Fibroblast of the aortic adventitia (primary cell): ENCODE results near the gene CIZ1. TPM values are rescaled to one million over a fixed set of nuclear protein-coding genes. Genes with fewer than 3 reads are reported as not detected.
A peak's percentile ranks its signal among the peaks of the same experiment; 100 is the strongest.

Experiments
- DNase-seq: peaks from one replicate; pipeline ENCODE4 v3.0.0-alpha.2; 2010; ENCODE audit warnings: low read depth
- H3K4me3 ChIP-seq: 2 replicates; pipeline ENCODE4 v1.5.1; 2011; ENCODE audit warnings: low read depth, mild to moderate bottlenecking, control low read depth, low read length, moderate library complexity
- total RNA-seq: library from RNA; depleted of rRNA; stranded (reverse); fragments of >200 nt; gene quantifications from 2 replicates; pipeline ENCODE4 v1.2.3, GENCODE V29; 2012; ENCODE audit warnings: low replicate concordance
- TF ChIP-seq, protein P1 (sequence below): IDR thresholded peaks from 2 replicates; pipeline ENCODE4 v1.5.1; 2011; ENCODE audit warnings: mild to moderate bottlenecking, low read length, control low read depth, inconsistent platforms; ENCODE audit not compliant: insufficient read depth

Gene CIZ1
- total RNA-seq, 1 donor = 47.8 TPM

DNA sequence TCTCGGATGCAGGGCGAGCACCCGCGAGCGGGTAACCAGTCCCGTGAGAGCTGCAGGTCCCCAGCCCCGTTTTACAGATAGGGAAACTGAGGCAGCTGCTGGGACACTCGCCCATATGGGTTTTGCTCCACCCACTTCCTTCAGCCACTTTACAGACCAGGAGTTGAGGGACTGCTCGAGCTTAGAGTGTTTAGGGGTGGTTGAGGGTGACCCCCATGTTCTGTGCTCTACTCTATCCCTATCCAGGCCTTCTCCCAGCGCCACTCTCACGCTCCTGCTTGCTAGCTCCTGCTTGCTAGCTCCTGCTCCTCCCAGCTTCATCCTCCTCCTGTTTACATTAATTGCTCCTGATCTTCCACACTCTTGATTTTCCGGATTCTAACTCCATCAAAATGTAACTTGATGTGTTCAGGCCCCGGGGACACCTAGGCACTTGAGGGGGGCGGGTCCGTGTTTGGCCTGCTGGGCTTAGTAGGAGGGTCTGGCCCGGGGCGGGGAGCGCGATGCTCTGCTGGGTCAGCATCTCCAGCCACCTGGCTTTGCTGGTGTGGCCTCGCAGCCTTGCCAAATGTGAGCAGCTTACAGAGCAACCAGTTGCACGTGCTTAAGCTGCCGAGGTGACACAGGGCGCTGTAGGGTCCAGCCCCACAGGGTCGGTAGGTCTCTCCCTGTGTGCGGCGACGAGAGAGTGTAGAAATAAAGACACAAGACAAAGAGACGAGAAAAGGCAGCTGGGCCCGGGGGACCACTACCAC, 62.4 kb downstream of the CIZ1 start:
- peak overlapping the region; percentile 94 for H3K4me3 ChIP-seq
- DNase-seq = no peak
- TF ChIP-seq, protein P1, sequence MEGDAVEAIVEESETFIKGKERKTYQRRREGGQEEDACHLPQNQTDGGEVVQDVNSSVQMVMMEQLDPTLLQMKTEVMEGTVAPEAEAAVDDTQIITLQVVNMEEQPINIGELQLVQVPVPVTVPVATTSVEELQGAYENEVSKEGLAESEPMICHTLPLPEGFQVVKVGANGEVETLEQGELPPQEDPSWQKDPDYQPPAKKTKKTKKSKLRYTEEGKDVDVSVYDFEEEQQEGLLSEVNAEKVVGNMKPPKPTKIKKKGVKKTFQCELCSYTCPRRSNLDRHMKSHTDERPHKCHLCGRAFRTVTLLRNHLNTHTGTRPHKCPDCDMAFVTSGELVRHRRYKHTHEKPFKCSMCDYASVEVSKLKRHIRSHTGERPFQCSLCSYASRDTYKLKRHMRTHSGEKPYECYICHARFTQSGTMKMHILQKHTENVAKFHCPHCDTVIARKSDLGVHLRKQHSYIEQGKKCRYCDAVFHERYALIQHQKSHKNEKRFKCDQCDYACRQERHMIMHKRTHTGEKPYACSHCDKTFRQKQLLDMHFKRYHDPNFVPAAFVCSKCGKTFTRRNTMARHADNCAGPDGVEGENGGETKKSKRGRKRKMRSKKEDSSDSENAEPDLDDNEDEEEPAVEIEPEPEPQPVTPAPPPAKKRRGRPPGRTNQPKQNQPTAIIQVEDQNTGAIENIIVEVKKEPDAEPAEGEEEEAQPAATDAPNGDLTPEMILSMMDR = no peak

DNA sequence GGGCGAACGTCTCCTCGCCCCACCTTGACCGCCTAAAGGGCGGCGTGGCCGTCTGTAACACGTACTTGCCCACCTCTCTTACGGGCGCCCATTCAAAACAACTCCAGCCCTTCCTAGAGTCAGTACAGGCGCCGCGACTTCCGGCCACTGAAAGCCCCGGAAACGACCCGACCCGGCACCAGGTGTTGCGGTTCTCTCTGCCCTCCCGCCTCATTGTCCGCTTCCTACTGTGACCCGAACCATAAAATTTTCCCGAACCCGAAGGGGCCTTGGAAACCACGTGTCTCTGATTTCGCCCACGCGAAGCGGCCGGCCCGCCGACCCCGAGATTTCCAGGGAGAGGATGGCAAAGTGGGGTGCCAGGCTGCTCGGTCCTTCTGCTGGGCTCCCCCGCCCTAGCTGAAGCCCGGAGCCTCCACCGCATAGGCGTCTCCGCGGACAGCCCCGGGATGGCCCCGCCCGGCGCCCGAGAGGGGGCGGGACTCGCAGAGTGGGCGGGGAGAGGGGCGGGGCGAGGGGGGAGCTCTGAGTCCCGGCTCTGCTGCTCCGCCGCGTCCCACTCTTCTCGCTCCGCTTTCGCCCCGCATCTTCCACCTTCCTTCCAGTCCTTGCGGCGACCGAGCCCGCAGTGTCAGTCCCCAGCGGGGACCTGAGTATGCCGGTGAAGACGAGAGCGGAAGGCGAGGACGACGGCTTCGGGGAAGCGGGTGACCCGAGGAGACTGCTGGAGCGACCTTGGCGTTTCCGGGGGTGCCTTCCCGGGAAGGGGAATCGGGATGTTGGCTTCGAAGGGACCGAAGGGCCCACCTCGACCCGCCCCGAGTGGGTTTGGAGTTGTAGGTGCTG, 63.2 kb downstream of the CIZ1 start:
- DNase-seq = peak; percentile 92
- peak overlapping the region; percentile 94 for H3K4me3 ChIP-seq
- TF ChIP-seq, protein P1 = no peak

DNA sequence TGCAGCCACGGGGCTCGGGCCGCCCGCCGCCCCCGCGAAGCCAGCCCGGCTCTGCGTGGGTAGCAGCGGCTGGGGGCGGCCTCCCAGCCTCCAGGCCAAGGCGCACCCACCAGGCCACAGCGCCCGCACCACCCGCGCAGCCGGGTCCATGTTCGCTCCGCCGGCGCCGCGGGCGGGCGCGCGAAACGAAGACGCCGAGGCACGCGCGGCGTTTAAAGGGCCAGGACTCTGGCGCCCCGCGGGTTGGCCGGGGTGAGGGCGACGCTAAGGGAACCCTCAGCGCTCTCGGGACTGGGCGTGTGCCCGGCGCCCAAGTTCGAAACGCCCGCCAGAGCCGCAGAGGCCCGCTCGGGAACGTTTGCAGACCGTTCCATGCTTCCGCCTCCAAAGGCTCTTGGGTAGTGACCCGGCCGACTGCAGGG, 63.8 kb downstream of the CIZ1 start, which contains the start of gene PTGES2:
PTGES2 (minus strand) TSS at position 162 of the 422 bp plus-strand sequence; CDS start at position 150, 12 bp downstream.
- peak; percentile 83 for DNase-seq
- TF ChIP-seq, protein P1 = no peak

DNA sequence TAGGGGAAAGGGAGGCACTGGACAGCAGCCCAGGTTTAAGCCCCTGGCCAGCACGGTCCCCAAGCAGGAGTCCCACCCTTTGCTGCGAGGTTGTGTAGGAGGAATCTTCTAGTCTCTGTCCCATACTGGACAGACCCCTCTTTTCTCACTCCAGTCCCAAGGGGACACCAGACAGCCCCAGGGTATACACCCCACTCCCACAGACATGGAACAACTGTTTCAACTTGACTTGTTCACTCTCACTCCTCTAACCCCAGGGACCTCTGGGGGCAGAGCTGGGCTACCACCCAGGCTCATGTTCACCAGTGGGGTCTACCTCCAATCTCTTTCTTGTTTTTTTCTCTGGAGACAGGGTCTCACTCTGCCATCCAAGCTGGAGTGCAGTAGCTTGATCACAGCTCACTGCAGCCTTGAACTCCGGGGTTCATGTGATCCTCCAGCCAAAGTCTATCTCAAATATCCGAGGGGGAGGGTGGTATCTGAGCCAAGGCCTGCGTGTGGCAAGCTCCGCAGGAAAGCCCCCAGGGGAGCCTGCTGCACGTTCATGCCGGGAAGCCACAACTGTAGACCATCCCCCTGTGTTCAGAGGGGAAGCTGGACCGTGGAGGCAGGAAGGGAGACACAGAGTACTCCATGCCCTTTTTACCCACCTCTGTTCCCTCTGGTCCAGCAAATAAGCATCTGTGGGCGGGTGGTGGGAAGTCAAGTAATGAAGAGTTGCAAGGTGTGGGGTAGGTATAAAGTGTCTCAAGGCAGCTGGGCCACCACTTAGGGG, 65.6 kb downstream of the CIZ1 start:
- DNase-seq = peak; percentile 28
- TF ChIP-seq, protein P1 = no peak
- H3K4me3 ChIP-seq = peak overlapping the region; percentile 48

More for the DNA sequence above, 63.8 kb downstream of the CIZ1 start, which contains the start of gene PTGES2:
- peak within 1 kb of the TSS; percentile 94 for H3K4me3 ChIP-seq

DNA sequence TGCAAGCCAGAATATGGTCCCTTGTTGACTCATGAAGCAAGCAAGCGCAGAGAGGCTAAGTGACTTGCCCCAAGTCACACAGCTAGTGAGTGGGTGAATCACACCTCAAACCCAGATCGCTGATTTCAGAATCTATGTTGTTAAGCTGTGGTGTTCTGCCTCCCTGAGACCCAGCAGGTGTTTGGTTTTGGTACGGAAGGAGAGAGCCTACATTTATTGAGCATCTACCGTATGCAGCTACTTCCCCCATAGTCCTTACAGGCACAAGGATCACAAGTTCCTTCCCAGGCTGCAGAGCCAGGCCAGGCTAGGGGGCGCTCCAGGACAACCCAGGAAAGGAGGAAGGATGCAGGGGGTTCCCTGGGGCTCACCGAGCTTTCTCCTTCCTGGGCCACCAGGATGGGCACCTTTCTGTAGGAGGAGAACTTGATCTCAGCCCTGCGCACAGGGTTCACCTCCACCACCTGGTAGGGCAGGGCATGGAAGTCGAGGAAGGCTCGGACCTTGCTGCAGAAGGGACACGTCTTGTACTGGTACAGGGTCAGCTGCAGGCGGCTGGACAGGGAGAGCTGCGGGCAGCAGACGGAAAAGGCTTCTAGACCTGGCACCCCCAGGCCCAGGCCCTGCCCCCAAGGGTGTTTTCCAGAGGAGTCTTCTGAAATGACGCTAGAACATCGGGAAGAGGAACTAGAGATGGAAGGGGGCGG, 66.3 kb downstream of the CIZ1 start:
- TF ChIP-seq, protein P1 = peak; percentile 72
- DNase-seq = peak; percentile 57

DNA sequence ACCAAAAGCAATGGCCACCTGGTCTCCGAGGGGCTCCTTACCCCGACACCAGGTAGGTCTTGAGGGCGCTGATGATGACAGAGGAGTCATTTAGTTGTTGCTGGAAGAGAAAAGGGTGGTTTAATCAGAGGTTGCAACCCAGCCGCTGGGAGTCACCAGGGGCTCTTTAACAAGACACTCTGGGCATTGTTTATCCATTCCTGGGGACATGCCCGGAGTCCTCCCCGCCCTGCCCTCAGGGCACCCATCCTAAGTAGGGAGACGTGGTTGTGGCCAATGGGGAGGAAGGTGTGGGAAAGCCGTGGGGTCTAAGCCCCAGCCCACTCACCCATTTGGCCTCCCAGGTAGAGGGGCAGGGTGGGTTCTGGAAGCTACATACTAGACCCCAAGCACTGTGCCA, 66.9 kb downstream of the CIZ1 start:
- no peak overlapping the region for H3K4me3 ChIP-seq
- DNase-seq = no peak
- TF ChIP-seq, protein P1 = no peak

More for the DNA sequence above, 66.3 kb downstream of the CIZ1 start:
- H3K4me3 ChIP-seq = no peak overlapping the region
